GM10266 (cell line): ENCODE measurements around the gene RAB26.

Experiments
- DNase-seq: peaks from one replicate; pipeline ENCODE4 v3.0.0; 2012; ENCODE audit errors: extremely low spot score
- TF ChIP-seq, protein P1 (sequence below): IDR thresholded peaks from 2 replicates; pipeline ENCODE4 v1.5.1; 2012; ENCODE audit warnings: mild to moderate bottlenecking, low read depth; ENCODE audit not compliant: control insufficient read depth, insufficient read depth; ENCODE audit errors: missing control alignments

Gene RAB26

DNA sequence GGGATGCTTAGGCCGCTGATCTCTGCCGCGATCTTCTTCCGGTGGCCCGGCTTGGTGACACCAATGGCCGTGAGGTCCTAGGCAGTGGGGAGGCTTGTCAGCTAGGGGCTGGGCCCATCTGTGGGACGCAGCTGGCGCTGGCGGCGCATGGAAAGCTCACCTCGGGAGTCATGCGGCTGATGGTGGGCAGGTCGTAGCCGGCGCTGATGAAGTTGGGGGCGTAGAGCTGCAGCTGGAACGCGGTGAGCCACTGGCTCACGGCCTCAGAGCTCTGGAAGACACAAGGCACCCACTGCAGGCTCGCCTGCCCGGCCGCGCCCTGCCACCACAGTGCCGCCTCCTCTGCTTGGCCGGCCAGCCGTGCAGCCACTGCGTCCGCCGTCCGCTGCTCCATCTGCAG lies 35.2 kb downstream of the RAB26 start:
- TF ChIP-seq, protein P1, sequence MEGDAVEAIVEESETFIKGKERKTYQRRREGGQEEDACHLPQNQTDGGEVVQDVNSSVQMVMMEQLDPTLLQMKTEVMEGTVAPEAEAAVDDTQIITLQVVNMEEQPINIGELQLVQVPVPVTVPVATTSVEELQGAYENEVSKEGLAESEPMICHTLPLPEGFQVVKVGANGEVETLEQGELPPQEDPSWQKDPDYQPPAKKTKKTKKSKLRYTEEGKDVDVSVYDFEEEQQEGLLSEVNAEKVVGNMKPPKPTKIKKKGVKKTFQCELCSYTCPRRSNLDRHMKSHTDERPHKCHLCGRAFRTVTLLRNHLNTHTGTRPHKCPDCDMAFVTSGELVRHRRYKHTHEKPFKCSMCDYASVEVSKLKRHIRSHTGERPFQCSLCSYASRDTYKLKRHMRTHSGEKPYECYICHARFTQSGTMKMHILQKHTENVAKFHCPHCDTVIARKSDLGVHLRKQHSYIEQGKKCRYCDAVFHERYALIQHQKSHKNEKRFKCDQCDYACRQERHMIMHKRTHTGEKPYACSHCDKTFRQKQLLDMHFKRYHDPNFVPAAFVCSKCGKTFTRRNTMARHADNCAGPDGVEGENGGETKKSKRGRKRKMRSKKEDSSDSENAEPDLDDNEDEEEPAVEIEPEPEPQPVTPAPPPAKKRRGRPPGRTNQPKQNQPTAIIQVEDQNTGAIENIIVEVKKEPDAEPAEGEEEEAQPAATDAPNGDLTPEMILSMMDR: no peak
- DNase-seq: no peak

DNA sequence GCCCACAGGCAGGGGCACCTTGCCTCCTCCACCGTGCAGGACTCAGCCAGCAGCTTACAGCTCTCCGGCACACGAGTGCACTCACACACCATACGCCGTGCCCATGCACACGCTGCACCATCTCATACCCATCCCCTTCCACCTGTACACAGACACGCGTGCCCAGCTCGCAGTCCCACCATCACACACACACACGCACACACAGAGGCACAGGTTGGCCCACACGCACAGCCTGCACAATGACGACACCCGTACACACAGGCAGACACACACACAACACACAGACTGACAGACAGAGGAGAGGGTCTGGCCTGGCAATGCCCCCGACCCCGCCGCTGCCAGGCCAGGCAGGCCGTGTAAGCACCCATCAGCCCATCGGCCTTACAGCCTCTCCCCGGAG lies 35.9 kb downstream of the RAB26 start:
- TF ChIP-seq, protein P1: no peak
- no peak for DNase-seq

DNA sequence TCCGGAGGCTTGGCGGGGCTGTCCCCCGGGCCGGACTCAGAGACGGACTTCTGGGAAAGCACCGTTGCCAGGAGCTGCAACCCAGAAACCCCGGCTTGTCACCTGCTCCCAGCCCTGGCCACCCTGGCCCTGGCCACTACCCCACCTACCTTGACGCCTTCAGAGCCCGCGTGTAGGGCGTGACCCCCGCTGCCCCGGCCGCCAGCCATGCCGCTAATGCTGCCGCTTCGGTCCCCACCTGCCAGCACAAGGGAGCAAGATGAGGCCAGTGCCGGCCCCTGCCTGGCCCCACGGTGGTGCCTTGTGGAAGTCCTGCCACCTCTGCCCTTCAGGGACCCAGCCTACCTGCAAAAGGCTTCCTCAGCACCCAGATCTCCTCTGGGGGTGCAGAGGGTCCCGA lies 36.5 kb downstream of the RAB26 start:
- TF ChIP-seq, protein P1: no peak
- DNase-seq: no peak

DNA sequence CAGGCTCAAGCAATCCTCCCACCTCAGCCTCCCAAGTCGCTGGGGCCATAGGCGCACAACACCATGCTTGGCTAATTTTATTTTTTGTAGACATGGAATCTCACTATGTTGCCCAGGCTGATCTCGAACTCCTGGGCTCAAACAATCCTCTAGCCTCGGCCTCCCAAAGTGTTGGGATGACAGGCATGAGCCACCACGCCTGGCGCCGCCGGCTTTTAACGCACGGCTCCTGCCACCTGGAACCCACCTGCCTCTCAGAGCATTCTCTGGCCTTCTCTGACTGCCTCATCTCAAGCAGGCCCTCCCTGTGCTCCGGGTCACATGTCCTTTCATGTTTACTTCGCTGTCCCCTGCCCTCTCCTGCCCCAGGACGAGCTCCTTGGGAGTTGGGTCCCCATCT lies 37.6 kb downstream of the RAB26 start:
- TF ChIP-seq, protein P1: no peak
- no peak for DNase-seq

DNA sequence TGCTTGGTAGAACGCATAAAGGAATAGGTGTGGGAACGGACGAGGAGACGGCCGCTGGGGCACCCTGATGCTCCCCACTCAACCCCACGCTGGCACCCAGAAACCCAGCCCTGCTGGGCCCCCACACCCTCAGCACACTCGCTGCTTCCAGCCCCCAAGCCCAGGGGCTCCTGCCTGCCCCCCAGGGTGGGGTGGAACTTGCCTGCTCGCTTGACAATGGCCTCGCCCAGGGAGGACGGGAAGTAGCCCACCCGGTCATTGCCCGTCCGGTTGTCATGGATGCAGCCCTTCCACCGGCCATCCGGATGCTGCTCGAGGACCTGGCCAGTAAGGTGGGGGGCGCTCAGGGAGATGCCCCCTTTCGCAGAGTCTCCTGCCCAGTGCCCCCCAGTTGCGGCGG lies 38.1 kb downstream of the RAB26 start:
- no peak for DNase-seq
- TF ChIP-seq, protein P1: no peak

DNA sequence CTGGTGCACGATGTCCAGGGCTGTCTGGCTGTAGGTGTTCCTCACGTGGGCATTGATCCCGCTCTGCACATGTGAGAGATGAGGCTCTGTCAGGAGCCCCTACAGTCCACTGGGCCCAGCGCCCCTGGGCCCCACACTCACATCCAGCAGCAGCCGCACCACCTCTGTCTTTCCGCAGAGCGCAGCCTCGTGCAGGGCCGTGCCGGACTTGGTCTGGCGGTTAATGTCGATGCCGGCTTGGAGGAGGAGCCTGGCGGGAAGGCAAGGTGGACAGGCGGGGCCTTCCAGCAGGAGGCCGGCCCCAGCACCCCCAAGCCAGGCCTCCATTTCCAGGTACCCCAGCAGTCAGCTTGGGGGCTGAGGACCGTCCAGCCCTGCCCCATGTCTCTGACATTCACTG lies 38.8 kb downstream of the RAB26 start:
- TF ChIP-seq, protein P1: no peak
- no peak for DNase-seq

DNA sequence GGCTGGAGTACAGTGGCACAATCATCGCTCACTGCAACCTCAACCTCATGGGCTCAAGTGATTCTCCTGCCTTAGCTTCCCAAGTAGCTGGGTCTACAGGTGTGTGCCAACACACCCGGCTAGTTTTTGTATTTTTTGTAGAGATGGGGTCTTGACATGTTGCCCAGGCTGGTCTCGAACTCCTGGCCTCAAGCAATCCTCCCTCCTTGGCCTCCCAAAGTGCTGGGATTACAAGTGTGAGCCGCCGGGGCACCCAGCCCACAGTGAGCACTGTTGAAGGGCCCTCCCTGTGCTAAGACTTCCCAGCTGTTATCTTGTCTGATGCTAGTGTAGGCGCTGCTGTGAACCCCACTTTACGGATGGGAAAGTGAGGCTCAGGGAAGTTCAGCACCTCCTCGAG lies 40.0 kb downstream of the RAB26 start:
- DNase-seq: no peak
- TF ChIP-seq, protein P1: no peak
